RWPE2 (cell line): ENCODE data around the gene SIRPB1.

ENCODE experiments used
- ATAC-seq: fragments of 200-7000 bp; cut with Tn5 transposase; 3 replicates; pipeline ENCODE4 v1.9.1; 2021; ENCODE audit warnings: low read depth
- DNase-seq: peaks from one replicate; pipeline ENCODE4 v3.0.0-alpha.2; 2020; ENCODE audit warnings: low spot score
- H3K27ac ChIP-seq: fragments of 450-650 bp; 2 replicates; pipeline ENCODE4 v1.5.1; 2017; ENCODE audit warnings: mild to moderate bottlenecking; ENCODE audit not compliant: poor library complexity, severe bottlenecking
- H3K27me3 ChIP-seq: fragments of 250-450 bp; sonication (Bioruptor Pico); 2 replicates; pipeline ENCODE4 v1.5.1; 2021; ENCODE audit warnings: mild to moderate bottlenecking, moderate library complexity; ENCODE audit not compliant: insufficient read depth, poor library complexity, severe bottlenecking
- H3K36me3 ChIP-seq: fragments of 250-450 bp; sonication (Bioruptor Pico); 2 replicates; pipeline ENCODE4 v1.5.1; 2020; ENCODE audit warnings: low read depth, mild to moderate bottlenecking, moderate library complexity
- H3K4me1 ChIP-seq: fragments of 250-450 bp; sonication (Bioruptor Pico); 2 replicates; pipeline ENCODE4 v1.5.1; 2021; ENCODE audit warnings: mild to moderate bottlenecking, moderate library complexity; ENCODE audit not compliant: insufficient read depth, poor library complexity, severe bottlenecking
- H3K4me3 ChIP-seq: fragments of 250-450 bp; sonication (Bioruptor Pico); 2 replicates; pipeline ENCODE4 v1.5.1; 2021; ENCODE audit warnings: mild to moderate bottlenecking, moderate library complexity; ENCODE audit not compliant: severe bottlenecking
- H3K9me3 ChIP-seq: fragments of 250-450 bp; sonication (Bioruptor Pico); 2 replicates; pipeline ENCODE4 v1.5.1; 2021; ENCODE audit warnings: mild to moderate bottlenecking, moderate library complexity; ENCODE audit not compliant: severe bottlenecking
- TF ChIP-seq, protein P1 (sequence below): fragments of 450-650 bp; IDR thresholded peaks from one replicate; pipeline ENCODE4 v1.5.1; 2017; ENCODE audit warnings: mild to moderate bottlenecking, moderate library complexity; ENCODE audit not compliant: poor library complexity, severe bottlenecking

The SIRPB1 gene

GRCh38 chr20:1627200-1627550 lies 7.4 kb upstream of the SIRPB1 start:
- DNase-seq: no peak
- ATAC-seq: no peak
- TF ChIP-seq, protein P1, sequence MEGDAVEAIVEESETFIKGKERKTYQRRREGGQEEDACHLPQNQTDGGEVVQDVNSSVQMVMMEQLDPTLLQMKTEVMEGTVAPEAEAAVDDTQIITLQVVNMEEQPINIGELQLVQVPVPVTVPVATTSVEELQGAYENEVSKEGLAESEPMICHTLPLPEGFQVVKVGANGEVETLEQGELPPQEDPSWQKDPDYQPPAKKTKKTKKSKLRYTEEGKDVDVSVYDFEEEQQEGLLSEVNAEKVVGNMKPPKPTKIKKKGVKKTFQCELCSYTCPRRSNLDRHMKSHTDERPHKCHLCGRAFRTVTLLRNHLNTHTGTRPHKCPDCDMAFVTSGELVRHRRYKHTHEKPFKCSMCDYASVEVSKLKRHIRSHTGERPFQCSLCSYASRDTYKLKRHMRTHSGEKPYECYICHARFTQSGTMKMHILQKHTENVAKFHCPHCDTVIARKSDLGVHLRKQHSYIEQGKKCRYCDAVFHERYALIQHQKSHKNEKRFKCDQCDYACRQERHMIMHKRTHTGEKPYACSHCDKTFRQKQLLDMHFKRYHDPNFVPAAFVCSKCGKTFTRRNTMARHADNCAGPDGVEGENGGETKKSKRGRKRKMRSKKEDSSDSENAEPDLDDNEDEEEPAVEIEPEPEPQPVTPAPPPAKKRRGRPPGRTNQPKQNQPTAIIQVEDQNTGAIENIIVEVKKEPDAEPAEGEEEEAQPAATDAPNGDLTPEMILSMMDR: no peak

DNA sequence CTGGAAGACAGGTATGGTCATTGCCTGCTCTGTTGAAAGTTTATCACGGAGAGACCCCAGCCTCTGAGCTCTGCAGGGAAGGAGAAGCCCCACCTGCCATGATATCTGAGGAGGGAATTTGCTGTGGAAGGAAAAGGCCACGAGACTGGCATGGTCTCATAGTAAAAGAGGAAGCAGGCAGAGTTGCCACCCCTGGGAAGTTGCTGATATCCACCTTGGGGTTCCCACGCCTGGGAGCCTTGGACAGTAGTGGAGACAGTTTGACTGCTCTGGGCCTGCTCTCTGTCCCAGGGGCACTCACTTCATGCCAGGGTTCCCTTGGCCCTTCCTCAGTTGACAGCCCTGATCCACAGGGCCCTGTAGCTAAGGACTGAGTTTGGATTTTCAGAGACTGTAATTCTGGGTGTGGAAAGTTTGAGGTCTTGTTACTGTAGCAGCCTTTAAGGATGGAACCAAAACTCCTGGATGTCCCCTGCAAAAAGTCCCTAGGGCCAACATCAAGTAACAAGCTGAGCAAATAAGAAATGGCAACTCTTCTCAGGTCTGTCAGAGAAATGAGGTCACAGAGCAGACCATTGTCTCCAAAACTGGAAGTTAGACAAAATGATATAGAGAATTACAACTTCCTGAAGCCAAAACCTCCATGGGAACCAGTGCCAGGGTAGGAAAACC lies 6.9 kb upstream of the SIRPB1 start:
- no peaks in the 10 kb centered on the region for H3K4me1 ChIP-seq
- H3K4me3 ChIP-seq: no peak overlapping the region
- H3K9me3 ChIP-seq: no peaks in the 10 kb centered on the region
- DNase-seq (no peak), ATAC-seq (no peak)
- H3K27me3 ChIP-seq: no peaks in the 10 kb centered on the region
- H3K27ac ChIP-seq: no peak overlapping the region
- H3K36me3 ChIP-seq: no peaks in the 10 kb centered on the region
- TF ChIP-seq, protein P1: no peak

More at GRCh38 chr20:1627200-1627550, 7.4 kb upstream of the SIRPB1 start:
- Histone ChIP-seq H3K27me3 (no peaks in the 10 kb centered on the region), H3K27ac (no peak overlapping the region), H3K9me3 (no peaks in the 10 kb centered on the region), H3K36me3 (no peaks in the 10 kb centered on the region), H3K4me3 (no peak overlapping the region), H3K4me1 (no peaks in the 10 kb centered on the region)

GRCh38 chr20:1625083-1625690 lies 5.4 kb upstream of the SIRPB1 start:
- DNase-seq (no peak), ATAC-seq (no peak)
- H3K4me3 ChIP-seq: no peak overlapping the region
- H3K9me3 ChIP-seq: no peaks in the 10 kb centered on the region
- TF ChIP-seq, protein P1: no peak
- no peak overlapping the region for H3K27ac ChIP-seq
- H3K27me3 ChIP-seq: no peaks in the 10 kb centered on the region
- no peaks in the 10 kb centered on the region for H3K4me1 ChIP-seq
- H3K36me3 ChIP-seq: no peaks in the 10 kb centered on the region

DNA sequence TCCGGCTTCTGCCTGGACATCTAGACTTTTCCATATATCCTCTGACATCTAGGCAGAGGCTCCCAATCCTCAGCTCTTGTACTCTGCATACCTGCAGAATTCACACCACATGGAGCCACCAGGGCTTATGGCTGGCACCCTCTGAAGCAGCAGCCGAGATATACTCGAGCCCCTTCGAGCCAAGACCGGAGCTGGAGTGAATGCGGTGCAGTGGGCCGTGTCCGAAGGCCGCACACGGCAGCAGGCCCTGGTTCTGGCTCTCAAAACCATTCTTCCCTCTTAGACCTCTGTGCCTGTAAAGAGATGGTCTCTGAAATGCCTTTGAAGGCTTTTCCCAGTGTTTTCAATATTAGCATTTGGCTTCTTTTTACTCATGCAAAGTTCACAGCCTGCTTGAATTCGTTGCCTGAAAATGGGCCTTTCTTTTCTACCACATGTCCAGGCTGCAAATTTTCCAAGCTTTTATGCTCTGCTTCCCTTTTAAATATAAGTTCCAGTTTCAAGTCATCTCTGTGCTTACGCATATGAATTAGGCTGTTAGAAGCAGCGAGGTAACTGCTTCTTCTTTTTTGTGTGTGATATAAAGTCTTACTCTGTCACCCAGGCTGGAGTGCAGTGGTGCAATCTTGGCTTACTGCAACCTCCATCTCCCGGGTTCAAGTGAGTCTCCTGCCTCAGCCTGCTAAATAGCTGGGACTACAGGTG lies 3.8 kb upstream of the SIRPB1 start:
- no peak overlapping the region for H3K27ac ChIP-seq
- H3K4me3 ChIP-seq: no peak overlapping the region
- H3K27me3 ChIP-seq: no peaks in the 10 kb centered on the region
- no peak for ATAC-seq
- no peak for DNase-seq
- H3K9me3 ChIP-seq: no peaks in the 10 kb centered on the region
- H3K36me3 ChIP-seq: no peaks in the 10 kb centered on the region
- no peaks in the 10 kb centered on the region for H3K4me1 ChIP-seq
- TF ChIP-seq, protein P1: no peak
